NCI-H2196 (cell line): ENCODE results near the gene FBXO27.
"Not testable (repeated sequence)": the region's sequence is repeated elsewhere in the genome, so short reads cannot be mapped to it uniquely, and the experiment has no call there.

Experiments used
- DNase-seq: peaks from one replicate; lab custom pipeline; 2025; ENCODE audit not compliant: unreplicated experiment; lab: John Stamatoyannopoulos, UW

The FBXO27 gene

GRCh38 chr19:39032063-39032918, at the start of gene FBXO27:
FBXO27 (minus strand) TSS chr19:39032549; CDS start chr19:39032227, 322 bp downstream.
- no peak for DNase-seq

- no peak for DNase-seq
Measured at GRCh38 chr19:39080431-39080830, 48.1 kb upstream of the FBXO27 start.

DNA sequence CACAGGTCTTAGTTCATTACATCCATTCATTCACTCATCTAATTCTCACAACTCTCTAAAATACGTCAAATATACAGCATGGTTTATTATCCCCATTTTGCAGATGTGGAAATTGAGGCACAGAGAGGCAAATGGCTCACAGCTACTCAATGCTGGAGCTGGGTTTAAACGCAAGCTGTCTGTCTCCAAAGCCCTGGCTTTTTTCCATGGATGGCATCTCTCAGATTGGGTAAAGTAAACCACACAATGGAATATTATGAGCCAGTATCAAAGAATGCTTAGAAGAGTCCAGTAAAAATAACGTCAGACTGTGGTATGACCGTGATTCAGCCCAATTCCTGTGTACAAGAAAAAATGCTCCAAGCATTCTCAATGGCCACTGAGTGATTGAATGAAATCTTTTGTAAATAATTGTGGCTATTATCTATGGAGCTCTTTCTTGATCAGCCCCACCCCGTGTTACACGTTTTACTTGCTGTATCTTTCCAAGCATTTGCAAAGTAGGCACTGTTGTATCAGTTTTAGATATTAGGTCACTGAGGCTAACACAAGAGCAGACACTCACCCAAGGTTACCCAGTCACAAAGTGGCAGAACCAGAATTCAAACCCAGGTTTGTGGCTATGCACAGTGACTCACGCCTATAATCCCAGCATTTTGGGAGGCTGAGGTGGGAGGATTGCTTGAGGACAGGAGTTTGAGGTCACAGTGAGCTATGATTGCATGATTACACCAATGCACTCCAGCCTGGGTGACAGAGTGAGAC, 46.3 kb upstream of the FBXO27 start:
- no peak for DNase-seq

- no peak for DNase-seq
Measured at GRCh38 chr19:39077323-39077722, 45.0 kb upstream of the FBXO27 start.

GRCh38 chr19:39074942-39075341, 42.6 kb upstream of the FBXO27 start:
- DNase-seq: no peak

DNA sequence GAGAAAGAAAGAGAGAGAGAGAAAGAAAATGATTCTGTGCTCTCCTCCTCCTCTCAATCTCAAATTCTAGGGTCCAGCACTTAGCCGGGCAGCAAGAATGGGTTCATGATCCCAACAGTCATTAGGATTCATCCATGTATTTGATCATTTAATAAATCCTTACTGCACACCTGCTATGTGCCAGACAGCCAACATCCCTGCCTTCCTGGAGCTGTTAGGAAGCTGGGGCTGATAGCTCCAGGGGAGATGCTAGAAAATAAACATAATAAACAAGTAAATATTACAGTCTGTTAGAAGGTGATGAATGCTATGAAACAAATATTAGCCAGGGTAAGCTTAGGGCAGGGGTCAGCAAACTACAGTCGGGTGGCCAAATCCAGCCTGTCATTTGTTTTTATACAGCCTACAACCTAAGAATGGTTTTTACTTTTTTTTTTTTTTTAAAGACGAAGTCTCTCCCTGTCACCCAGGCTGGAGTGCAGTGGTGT, 41.9 kb upstream of the FBXO27 start:
- no peak for DNase-seq

DNA sequence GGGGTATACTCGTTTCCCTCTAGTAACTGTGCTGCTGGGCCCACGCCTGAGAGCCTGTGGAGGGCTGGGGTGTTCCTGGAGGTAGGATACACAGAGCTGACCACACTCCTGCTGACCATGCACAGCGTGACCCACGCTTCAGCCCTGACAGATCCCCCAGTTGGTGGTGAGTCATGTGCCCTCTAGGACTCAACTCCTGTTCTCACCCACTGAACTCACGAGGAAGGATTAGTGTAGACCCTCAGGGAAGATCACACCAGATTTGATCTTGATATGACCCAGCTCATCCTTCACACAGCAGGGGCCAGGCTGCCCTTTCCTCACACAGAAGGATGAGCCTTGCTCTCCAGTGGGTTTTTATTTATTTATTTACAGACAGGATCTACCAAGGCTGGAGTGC, 38.5 kb upstream of the FBXO27 start:
- no peak for DNase-seq

DNA sequence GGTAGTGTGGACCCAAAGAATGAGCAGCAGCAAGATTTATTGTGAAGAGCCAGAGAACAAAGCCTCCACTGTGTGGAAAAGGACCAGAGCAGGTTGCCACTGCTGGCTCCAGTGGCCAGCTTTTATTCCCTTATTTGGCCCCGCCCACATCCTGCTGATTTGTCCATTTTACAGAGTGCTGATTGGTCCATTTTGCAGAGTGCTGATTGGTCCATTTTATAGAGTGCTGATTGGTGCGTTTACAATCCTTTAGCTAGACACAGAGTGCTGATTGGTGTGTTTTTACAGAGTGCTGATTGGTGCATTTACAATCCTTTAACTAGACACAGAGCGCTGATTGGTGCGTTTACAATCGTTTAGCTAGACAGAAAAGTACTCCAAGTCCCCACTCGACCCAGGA, 35.9 kb upstream of the FBXO27 start:
- not testable (repeated sequence) for DNase-seq

DNA sequence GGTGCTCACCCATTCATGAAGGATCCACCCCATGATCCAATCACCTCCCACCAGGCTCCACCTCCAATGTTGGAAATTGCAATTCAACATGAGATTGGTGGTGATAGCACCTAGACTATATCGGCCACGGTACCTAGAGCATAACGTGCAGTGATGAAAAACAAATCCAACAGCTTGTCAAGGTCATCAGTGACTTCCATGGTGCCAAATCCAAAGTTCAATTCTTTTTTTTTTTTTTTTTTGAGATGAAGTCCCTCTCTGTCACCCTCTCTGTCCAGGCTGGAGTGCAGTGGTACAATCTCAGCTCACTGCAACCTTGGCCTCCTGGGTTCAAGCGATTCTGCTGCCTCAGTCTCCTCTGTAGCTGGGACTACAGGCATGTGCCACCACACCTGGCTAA, 34.8 kb upstream of the FBXO27 start:
- DNase-seq: no peak

DNA sequence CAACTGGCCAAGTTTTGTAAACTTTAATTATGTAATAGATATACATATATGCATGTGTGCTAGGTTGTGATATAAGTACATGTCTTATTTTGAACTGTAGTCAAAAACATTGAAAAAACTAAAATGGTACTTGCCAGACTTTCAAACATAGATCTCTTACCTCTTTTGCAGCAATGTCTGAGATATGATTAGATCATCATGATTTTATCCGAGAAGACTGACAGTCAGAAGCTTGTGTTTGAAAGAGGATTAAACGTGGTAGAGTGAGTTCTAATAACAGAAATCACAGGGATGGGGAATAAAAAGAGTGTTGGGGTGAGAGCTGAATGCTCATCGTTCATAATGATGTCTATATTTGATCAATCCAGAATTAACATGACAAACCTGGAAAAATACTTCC, 33.6 kb upstream of the FBXO27 start:
- no peak for DNase-seq

DNA sequence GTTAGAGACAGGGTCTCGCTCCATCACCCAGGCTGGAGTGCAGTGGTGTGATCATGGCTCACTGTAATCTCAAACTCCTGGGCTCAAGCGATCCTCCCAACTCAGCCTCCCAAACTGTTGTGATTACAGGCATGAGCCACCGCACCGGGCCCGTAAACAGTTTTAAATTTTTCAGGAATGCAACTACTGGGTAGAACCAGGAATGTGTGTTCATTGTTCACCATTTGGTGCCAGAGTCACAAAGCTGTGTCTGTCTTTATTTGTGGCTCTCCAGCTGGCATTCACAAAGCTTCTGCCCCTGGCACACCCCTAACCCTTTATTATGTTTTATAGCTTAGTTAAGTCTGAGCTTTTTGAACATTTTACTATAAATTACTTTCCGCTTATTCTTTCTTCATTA, 32.1 kb upstream of the FBXO27 start:
- DNase-seq: no peak

DNA sequence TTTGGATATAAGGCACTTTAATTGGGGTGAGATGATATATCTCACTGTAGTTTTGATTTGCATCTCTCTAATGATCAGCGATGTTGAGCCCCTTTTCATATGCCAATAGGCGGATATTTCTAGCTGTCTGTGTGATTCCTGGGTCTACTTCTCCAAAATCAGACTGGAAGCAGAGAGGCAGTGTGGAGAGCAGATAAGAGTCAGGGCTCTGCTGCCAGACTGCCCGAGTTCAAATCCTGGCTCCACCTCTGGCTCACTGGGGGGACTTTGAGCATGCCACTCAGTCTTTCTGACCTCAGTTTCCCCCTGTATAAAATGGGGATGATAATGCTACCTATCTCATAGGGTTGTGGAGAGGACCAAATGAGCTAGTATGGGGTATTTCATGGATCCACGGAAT, 27.8 kb upstream of the FBXO27 start:
- DNase-seq: no peak

DNA sequence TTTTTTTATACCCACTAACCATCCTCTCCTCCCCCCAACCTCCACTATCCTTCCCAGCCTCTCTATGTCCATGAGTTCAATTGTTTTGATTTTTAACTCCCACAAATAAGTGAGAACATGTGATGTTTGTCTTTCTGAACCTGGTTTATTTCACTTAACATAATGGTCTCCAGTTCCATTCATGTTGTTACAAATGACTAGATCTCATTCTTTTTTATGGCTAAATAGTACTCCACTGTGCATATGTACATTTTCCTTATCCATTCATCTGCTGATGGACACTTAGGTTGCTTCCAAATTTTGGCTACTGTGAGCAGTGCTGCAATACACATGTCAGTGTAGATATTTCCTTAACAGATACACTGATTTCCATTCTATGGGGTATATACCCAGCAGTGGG, 27.0 kb upstream of the FBXO27 start:
- no peak for DNase-seq

DNA sequence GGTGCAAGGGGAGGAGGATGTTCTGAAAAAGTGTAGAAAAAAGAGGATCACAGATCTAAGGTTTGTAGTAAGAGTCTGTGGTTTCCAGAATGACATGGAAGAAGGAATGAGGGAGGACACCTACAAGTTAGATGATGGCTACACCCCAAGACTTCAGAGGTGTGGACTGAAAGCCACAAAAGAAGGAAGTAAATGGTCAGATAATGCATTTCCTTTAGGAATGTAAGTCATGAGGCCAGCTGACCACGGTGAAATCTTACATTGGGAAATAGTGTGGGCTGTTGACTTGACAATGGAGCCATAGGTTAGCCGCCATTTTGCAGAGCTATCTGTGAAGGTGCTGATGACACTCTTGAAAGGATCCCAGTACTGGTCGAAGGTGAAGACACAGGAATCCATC, 25.3 kb upstream of the FBXO27 start:
- no peak for DNase-seq

GRCh38 chr19:39054091-39054470, 21.7 kb upstream of the FBXO27 start:
- DNase-seq: no peak

- no peak for DNase-seq
Measured at GRCh38 chr19:39053276-39054090, 21.1 kb upstream of the FBXO27 start.

DNA sequence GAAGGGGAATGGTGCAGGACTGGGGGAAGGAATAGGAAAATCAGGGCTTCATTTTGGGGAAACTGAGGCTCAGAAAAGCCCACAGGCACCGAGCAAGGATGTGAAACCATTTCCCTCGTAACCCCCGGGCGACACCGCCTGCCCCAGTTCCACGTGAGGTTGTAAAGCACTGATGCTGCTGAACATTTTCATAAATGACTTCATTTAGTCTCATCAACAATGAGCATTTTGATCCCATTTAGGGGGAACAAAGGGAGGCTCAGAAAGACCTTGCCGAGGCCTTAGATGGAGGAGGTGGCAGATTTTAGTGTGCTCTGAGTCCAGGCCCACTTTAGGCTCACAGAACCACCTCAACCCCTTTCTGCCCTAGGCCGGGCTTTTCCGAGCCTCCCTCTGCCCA, 20.5 kb upstream of the FBXO27 start:
- no peak for DNase-seq

GRCh38 chr19:39052243-39052746, 19.9 kb upstream of the FBXO27 start:
- DNase-seq: peak; percentile 34

DNA sequence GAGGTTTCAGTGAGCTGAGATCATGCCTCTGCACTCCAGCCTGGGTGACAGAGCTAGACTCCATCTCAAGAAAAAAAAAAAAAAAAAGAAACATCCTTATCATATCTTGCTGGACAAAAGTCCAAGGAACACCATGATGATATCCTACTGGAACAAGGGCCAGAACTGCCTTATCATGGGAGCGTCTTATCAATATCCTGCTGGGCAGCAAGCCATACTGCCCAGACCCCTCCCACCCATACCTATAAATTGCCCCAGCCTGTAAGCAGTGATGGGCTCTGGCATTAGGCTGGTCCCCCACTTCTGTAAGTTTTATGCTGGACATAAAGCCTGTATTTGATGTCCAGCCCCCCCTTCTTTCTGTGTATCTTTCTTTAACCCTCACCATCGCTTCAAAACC, 14.7 kb upstream of the FBXO27 start:
- no peak for DNase-seq

- no peak for DNase-seq
Measured at GRCh38 chr19:39046037-39046821, 13.9 kb upstream of the FBXO27 start.
